Ascending aorta (tissue), 2 donors: ENCODE measurements around the gene NECAP2. TPM values are rescaled to one million over a fixed set of nuclear protein-coding genes. Genes with fewer than 3 reads are reported as not detected.

Source experiments
- DNase-seq, 2 donors: peaks; one replicate each; pipeline ENCODE4 v3.0.0-alpha.2; 2019; ENCODE audit warnings: low spot score in 2 of 2
- H3K27ac ChIP-seq, 2 donors: fragments of 200-600 bp; sonication (generic); one replicate each; pipeline ENCODE4 v1.5.1; 2016 to 2017; ENCODE audit warnings: mild to moderate bottlenecking in 1 of 2
- H3K27me3 ChIP-seq: fragments of 200-600 bp; sonication (generic); one replicate; pipeline ENCODE4 v1.5.1; 2017
- H3K36me3 ChIP-seq, 2 donors: fragments of 200-600 bp; sonication (generic); one replicate each; pipeline ENCODE4 v1.5.1; 2016
- H3K4me1 ChIP-seq, 2 donors: fragments of 200-600 bp; sonication (generic); one replicate each; pipeline ENCODE4 v1.5.1; 2016 to 2017; ENCODE audit warnings: mild to moderate bottlenecking in 1 of 2
- H3K4me3 ChIP-seq, 2 donors: fragments of 200-600 bp; sonication (generic); one replicate each; pipeline ENCODE4 v1.5.1; 2016 to 2017; ENCODE audit warnings: mild to moderate bottlenecking in 1 of 2
- H3K9me3 ChIP-seq, 2 donors: fragments of 200-600 bp; sonication (generic); one replicate each; pipeline ENCODE4 v1.5.1; 2016
- CTCF ChIP-seq, 3 experiments: fragments of 200-600 bp in 2 of 3; fragments of 450-650 bp in 1 of 3; sonication (generic) in 2 of 3; IDR thresholded peaks; one replicate each; pipeline ENCODE4 v1.5.1; 2016 to 2019; ENCODE audit warnings: antibody characterized with exemption in 3 of 3, mild to moderate bottlenecking in 1 of 3, moderate library complexity in 1 of 3
- intact Hi-C: fragments of 100-400 bp; cut with DNase I; formaldehyde crosslinking; loops from one replicate; pipeline ENCODE4 v1.15.1; 2023
- total RNA-seq: library from RNA; depleted of rRNA; stranded (reverse); fragments of >200 nt; gene quantifications from one replicate; pipeline ENCODE4 v1.1.0, GENCODE V29; 2016

The NECAP2 gene
- total RNA-seq, 1 donor from 2014 or later = 28.6 TPM

DNA sequence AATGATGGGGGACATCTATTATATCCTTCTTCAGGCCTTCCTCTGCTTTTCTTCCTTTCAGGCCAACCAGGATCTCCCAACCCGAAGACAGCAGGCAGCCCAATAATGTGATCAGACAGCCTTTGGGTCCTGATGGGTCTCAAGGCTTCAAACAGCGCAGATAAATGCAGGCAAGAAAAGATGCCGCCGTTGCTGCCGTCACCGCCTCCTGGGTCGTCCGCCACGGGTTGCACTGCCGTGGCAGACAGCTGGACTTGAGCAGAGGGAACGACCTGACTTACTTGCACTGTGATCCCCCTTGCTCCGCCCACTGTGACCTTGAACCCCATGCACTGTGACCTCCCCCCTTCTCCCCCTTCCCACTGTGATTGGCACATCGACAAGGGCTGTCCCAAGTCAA, 45.5 kb upstream of the NECAP2 start:
- no peak overlapping the region for H3K27ac ChIP-seq
- intact Hi-C loops = no loop called here

DNA sequence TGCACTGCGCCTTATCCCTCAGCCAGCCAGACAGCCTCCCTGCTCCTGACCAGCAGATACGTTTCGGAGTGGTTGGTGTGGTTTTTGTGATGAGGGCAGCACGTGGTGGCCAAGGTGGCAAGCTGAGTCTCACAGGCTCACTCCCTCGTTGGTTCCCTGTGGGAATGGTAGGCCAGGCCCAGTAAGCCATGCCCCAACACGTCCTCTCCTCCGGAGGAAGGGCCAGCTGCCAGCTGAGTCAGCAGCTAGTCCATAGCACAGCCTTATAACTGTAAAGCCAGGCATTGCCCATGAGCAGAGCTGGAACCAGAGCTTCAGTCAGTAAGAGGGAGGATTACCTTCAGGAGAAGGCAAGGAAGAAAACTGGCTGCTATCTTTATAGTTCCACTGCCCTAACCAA, 43.9 kb upstream of the NECAP2 start:
- Histone ChIP-seq H3K4me3 (no peak overlapping the region), H3K9me3 (no peaks in the 10 kb centered on the region), H3K36me3 (peaks cover 15 to 60% of the 10 kb centered on the region in 2 donors), H3K27ac (peak overlapping the region; percentile 14 to 31), H3K4me1 (peaks cover 3 to 36% of the 10 kb centered on the region in 2 donors), H3K27me3 (no peaks in the 10 kb centered on the region)
- intact Hi-C loops = no loop called here
- DNase-seq = no peak
- TF ChIP-seq CTCF (IDR thresholded peaks at IDR 0.05) = no peak

More for the DNA sequence above, 45.5 kb upstream of the NECAP2 start:
- Histone ChIP-seq H3K27me3 (no peaks in the 10 kb centered on the region), H3K4me3 (no peak overlapping the region), H3K36me3 (peaks cover 15 to 60% of the 10 kb centered on the region in 2 donors), H3K9me3 (no peaks in the 10 kb centered on the region), H3K4me1 (peaks cover 5 to 51% of the 10 kb centered on the region in 2 donors)
- DNase-seq = no peak
- TF ChIP-seq CTCF (IDR thresholded peaks at IDR 0.05) = no peak

GRCh38 chr1:16397120-16397519, 43.4 kb upstream of the NECAP2 start:
- Histone ChIP-seq H3K4me3 (no peak overlapping the region), H3K27me3 (no peaks in the 10 kb centered on the region), H3K27ac (peak overlapping the region; percentile 14 to 47), H3K4me1 (peaks cover 0 to 30% of the 10 kb centered on the region in 2 donors), H3K9me3 (no peaks in the 10 kb centered on the region), H3K36me3 (peaks cover 15 to 60% of the 10 kb centered on the region in 2 donors)
- no peak for TF ChIP-seq CTCF (IDR thresholded peaks at IDR 0.05)
- DNase-seq = no peak
- intact Hi-C loops = no loop called here

DNA sequence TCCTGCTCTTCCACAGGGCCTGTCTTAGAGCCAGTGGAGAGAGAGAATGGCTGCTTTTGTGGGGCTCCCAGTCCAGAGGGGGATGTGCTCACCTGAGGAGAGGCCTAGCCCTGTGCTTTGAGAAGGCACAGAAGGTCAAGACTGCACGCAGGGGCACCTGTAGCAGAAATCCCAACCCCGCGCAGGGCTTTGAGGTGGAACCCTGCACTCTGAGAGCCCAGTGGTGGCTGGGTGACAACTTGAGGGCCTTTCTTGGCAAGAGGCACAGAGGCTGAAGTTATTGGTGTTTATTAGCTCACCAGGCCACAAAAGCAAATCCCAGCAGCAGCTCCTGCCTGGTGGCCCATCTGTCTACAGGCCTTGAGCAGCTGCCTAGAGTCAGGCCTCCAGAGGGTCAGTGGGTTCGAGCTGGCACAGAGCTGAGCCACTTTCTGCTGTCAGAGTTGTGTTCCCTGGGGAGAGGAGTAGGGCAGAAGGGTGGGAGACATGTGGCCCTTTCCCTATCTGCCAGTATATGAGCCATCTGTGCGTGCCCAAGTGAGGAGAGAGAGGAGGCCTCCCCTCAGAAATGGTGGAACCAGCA, 42.1 kb upstream of the NECAP2 start:
- H3K27ac ChIP-seq = no peak overlapping the region
- intact Hi-C loops = no loop called here
- no peaks in the 10 kb centered on the region for H3K9me3 ChIP-seq
- H3K36me3 ChIP-seq = peaks cover 15 to 56% of the 10 kb centered on the region in 2 donors
- TF ChIP-seq CTCF (IDR thresholded peaks at IDR 0.05) = no peak
- H3K4me3 ChIP-seq = no peak overlapping the region
- H3K4me1 ChIP-seq = peaks cover 0 to 17% of the 10 kb centered on the region in 2 donors
- H3K27me3 ChIP-seq = no peaks in the 10 kb centered on the region
- DNase-seq = no peak

GRCh38 chr1:16402742-16403141, 37.8 kb upstream of the NECAP2 start:
- Histone ChIP-seq H3K4me1 (no peaks in the 10 kb centered on the region), H3K27ac (no peak overlapping the region), H3K27me3 (no peaks in the 10 kb centered on the region), H3K36me3 (peaks cover 0 to 17% of the 10 kb centered on the region in 2 donors), H3K4me3 (no peak overlapping the region), H3K9me3 (no peaks in the 10 kb centered on the region)
- DNase-seq = no peak
- intact Hi-C loops = no loop called here
- no peak for TF ChIP-seq CTCF (IDR thresholded peaks at IDR 0.05)

DNA sequence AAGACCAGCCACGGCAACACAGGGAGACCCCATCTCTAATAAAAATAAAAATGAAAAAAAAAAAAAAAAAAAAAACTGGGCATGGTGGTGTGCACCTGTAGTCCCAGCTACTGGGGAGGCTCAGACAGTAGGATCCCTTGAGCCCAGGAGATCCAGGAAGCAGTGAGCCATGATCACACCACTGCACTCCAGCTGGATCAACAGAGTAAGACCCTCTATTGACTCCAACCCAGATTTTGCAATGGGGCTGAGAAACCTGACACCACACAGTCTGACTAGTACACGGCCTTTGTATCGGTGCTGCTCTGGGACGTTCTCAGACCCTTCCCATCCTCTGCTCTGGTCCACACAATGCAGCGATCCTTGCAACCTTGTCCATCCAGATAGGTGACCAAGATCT, 35.1 kb upstream of the NECAP2 start:
- Histone ChIP-seq H3K27me3 (no peaks in the 10 kb centered on the region), H3K36me3 (no peaks in the 10 kb centered on the region), H3K4me1 (no peaks in the 10 kb centered on the region), H3K9me3 (no peaks in the 10 kb centered on the region), H3K4me3 (no peak overlapping the region), H3K27ac (no peak overlapping the region)
- no peak for TF ChIP-seq CTCF (IDR thresholded peaks at IDR 0.05)
- DNase-seq = no peak
- intact Hi-C loops = no loop called here
